ENCODE data around the gene SMG6. TPM values are rescaled to one million over a fixed set of nuclear protein-coding genes. Genes with fewer than 3 reads are reported as not detected.

The SMG6 gene
- total RNA-seq, 1 experiment from 2014 or later, result 33.8 TPM

DNA sequence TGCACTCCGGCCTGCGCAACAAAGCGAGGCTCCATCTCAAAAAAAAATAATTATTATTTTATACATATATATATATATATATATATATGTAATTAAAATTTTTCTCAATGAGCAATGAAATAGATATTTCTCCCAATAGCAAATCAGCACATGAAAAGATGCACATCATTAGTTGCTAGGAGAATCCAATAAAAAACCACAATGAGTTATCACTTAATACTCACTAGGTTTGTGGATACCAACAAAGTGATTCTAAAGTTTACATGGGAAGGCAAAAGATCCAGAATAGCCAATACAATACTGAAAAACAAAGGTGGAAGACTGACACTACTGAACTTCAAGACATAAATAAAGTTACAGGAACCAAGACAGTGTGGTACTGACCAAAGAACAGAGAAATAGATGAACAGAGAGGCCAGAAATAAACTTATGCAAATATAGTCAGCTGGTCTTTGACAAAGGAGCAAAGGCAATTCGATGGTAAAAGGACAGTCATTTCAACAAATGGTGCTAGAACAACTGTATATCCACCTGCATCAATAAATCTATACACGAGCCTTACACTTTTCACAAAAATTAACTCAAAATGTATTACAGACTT is 13.6 kb downstream of the SMG6 start:
- TF ChIP-seq, protein P1, sequence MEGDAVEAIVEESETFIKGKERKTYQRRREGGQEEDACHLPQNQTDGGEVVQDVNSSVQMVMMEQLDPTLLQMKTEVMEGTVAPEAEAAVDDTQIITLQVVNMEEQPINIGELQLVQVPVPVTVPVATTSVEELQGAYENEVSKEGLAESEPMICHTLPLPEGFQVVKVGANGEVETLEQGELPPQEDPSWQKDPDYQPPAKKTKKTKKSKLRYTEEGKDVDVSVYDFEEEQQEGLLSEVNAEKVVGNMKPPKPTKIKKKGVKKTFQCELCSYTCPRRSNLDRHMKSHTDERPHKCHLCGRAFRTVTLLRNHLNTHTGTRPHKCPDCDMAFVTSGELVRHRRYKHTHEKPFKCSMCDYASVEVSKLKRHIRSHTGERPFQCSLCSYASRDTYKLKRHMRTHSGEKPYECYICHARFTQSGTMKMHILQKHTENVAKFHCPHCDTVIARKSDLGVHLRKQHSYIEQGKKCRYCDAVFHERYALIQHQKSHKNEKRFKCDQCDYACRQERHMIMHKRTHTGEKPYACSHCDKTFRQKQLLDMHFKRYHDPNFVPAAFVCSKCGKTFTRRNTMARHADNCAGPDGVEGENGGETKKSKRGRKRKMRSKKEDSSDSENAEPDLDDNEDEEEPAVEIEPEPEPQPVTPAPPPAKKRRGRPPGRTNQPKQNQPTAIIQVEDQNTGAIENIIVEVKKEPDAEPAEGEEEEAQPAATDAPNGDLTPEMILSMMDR (IDR thresholded peaks at IDR 0.05; ENCODE audit: insufficient read depth in 1 of 2, low read depth in 1 of 2, low read length in 1 of 2, severe bottlenecking in 1 of 2, unreplicated experiment in 1 of 2), result no peak
- Histone ChIP-seq H3K9me3 (no peaks in the 10 kb centered on the region), H3K4me3 (ENCODE audit: low read depth, low read length) (no peak overlapping the region), H3K27me3 (replicated peaks; ENCODE audit: control insufficient read depth, insufficient read depth, low read length) (no peaks in the 10 kb centered on the region), H3K36me3 (ENCODE audit: control insufficient read depth, insufficient read depth, low read length) (no peaks in the 10 kb centered on the region; the same call in none of the 2 replicates), H3K4me1 (no peaks in the 10 kb centered on the region)
- no TSS peak for BruUV-seq (replicated peaks)
- intact Hi-C loops (cut with micrococcal nuclease; ENCODE audit: unreplicated experiment), result loop anchor here (10.0 kb wide), 1 partner anchor 235 kb away; the partner anchor contains the start of gene HIC1
- Mint-ChIP-seq H3K9me3 (ENCODE audit: unreplicated experiment) (no peaks in the 10 kb centered on the region), H3K27me3 (ENCODE audit: insufficient read depth, unreplicated experiment) (no peaks in the 10 kb centered on the region), H3K4me3 (ENCODE audit: unreplicated experiment) (no peak overlapping the region), H3K4me1 (ENCODE audit: low read depth, unreplicated experiment) (no peaks in the 10 kb centered on the region), H3K27ac (ENCODE audit: unreplicated experiment) (no peak overlapping the region), H3K36me3 (ENCODE audit: insufficient read depth, unreplicated experiment) (peaks cover 62% of the 10 kb centered on the region)
- CTCF ChIA-PET, result no interaction called here
- POLR2A ChIA-PET, result no interaction called here
- no peak for DNase-seq

DNA sequence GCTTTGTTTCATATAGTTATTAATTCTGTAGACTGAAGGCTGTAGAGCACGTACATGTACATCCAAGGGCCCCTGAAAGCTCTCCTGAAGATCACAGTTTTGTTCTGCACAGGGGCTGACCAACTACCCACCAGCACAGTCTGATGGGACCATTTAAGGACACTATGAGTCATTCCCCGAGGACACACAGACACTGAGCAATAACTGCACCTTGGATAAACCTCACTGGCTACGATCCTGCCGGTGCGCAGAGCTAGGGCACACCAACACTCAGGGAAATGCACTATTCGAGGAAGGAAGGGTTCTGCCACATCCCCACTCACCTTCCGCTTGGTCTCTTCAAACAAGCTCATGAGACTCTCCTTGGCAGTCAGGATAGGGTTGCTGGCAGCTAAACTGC is 20.3 kb downstream of the SMG6 start:
- Mint-ChIP-seq H3K4me1 (ENCODE audit: low read depth, unreplicated experiment) (no peaks in the 10 kb centered on the region), H3K36me3 (ENCODE audit: insufficient read depth, unreplicated experiment) (peaks cover 74% of the 10 kb centered on the region), H3K9me3 (ENCODE audit: unreplicated experiment) (no peaks in the 10 kb centered on the region), H3K4me3 (ENCODE audit: unreplicated experiment) (no peak overlapping the region), H3K27me3 (ENCODE audit: insufficient read depth, unreplicated experiment) (no peaks in the 10 kb centered on the region), H3K27ac (ENCODE audit: unreplicated experiment) (no peak overlapping the region)
- DNase-seq, result no peak
- no peak overlapping the region for H3K4me3 ChIP-seq (ENCODE audit: low read depth, low read length)
- peaks cover 6% of the 10 kb centered on the region for H3K36me3 ChIP-seq (ENCODE audit: control insufficient read depth, insufficient read depth, low read length)
- no peaks in the 10 kb centered on the region for H3K4me1 ChIP-seq
- CTCF ChIA-PET, result interaction anchor here (0.6 to 1.4 kb wide), 4 partner anchors 25 to 844 kb away, joined by 3 to 6 read pairs (median 4); partner anchors contain the start of gene HIC1
- intact Hi-C loops (cut with micrococcal nuclease; ENCODE audit: unreplicated experiment), result loop anchor here (10.0 kb wide), 1 partner anchor 229 kb away; the partner anchor contains the start of gene HIC1
- POLR2A ChIA-PET, result interaction anchor here (1.3 kb wide), 1 partner anchor 20 kb away, joined by 3 read pairs; the partner anchor contains the start of genes SMG6 and SRR
- TF ChIP-seq, protein P1 (IDR thresholded peaks at IDR 0.05; ENCODE audit: insufficient read depth in 1 of 2, low read depth in 1 of 2, low read length in 1 of 2, severe bottlenecking in 1 of 2, unreplicated experiment in 1 of 2), result no peak
- H3K9me3 ChIP-seq, result no peaks in the 10 kb centered on the region
- BruUV-seq (replicated peaks), result no TSS peak
- H3K27me3 ChIP-seq (replicated peaks; ENCODE audit: control insufficient read depth, insufficient read depth, low read length), result no peaks in the 10 kb centered on the region

DNA sequence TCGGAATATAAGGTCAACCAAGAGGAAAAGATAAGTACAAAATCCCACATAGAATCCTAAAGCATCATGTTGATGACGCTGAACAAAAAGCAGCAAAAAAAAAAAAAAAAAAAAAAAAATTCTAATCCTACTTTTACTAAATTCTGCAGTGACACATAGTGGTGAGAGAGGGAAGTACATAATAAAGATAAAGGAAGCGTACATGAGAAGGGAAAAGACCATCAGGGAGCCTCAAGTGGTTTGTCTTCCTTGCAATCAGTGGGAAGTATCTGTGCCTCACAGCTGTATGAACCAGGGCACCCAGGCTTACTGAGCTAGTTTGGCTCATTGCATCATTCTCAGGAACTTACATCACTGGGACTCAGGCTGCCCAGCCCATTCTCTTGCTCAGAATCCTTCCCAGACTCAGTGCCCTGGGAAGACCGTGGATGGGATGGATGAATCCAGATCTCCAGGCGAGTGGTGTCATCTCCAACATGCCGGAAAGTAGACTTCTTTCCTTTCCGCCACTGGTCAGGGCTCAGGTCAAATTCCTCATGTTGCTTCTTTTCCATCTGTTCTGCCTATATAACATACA is 21.2 kb downstream of the SMG6 start:
- intact Hi-C loops (cut with micrococcal nuclease; ENCODE audit: unreplicated experiment), result loop anchor here (10.0 kb wide), 1 partner anchor 228 kb away; the partner anchor contains the start of gene HIC1
- no peaks in the 10 kb centered on the region for H3K27me3 ChIP-seq (replicated peaks; ENCODE audit: control insufficient read depth, insufficient read depth, low read length)
- H3K27ac Mint-ChIP-seq (ENCODE audit: unreplicated experiment), result no peak overlapping the region
- no peaks in the 10 kb centered on the region for H3K4me1 ChIP-seq
- ChIA-PET CTCF (interaction anchor here (0.6 to 1.4 kb wide), 4 partner anchors 70 to 844 kb away, joined by 3 to 6 read pairs (median 3); partner anchors contain the start of gene HIC1), POLR2A (interaction anchor here (1.3 kb wide), 1 partner anchor 21 kb away, joined by 3 read pairs; the partner anchor contains the start of genes SMG6 and SRR)
- no peak overlapping the region for H3K4me3 Mint-ChIP-seq (ENCODE audit: unreplicated experiment)
- H3K4me3 ChIP-seq (ENCODE audit: low read depth, low read length), result no peak overlapping the region
- H3K9me3 ChIP-seq, result no peaks in the 10 kb centered on the region
- TF ChIP-seq, protein P1 (IDR thresholded peaks at IDR 0.05; ENCODE audit: insufficient read depth in 1 of 2, low read depth in 1 of 2, low read length in 1 of 2, severe bottlenecking in 1 of 2, unreplicated experiment in 1 of 2), result peak; percentile 52 to 58
- no peaks in the 10 kb centered on the region for H3K27me3 Mint-ChIP-seq (ENCODE audit: insufficient read depth, unreplicated experiment)
- peaks cover 64% of the 10 kb centered on the region for H3K36me3 Mint-ChIP-seq (ENCODE audit: insufficient read depth, unreplicated experiment)
- peaks cover 6% of the 10 kb centered on the region for H3K36me3 ChIP-seq (ENCODE audit: control insufficient read depth, insufficient read depth, low read length)
- DNase-seq, result peak in 1 of 2 experiments; percentile 69
- H3K4me1 Mint-ChIP-seq (ENCODE audit: low read depth, unreplicated experiment), result no peaks in the 10 kb centered on the region
- no TSS peak for BruUV-seq (replicated peaks)
- H3K9me3 Mint-ChIP-seq (ENCODE audit: unreplicated experiment), result no peaks in the 10 kb centered on the region
